GM13977 (cell line): ENCODE results near the gene PAPPA.

Source experiments
- DNase-seq: peaks from one replicate; pipeline ENCODE4 v3.0.0; 2012; ENCODE audit warnings: low spot score
- CTCF ChIP-seq: IDR thresholded peaks from 2 replicates; pipeline ENCODE4 v1.5.1; 2012; ENCODE audit warnings: mild to moderate bottlenecking, control low read depth; ENCODE audit not compliant: insufficient read depth; ENCODE audit errors: extremely low read depth, missing control alignments
- in situ Hi-C: fragments of 300-500 bp; cut with MboI; formaldehyde crosslinking; loops from one replicate; pipeline ENCODE4 v1.12.0; 2022; ENCODE audit warnings: low sequenced_read_pairs, low pct_unique_long_range_greater_than_20kb, mixed read lengths, inconsistent platforms; ENCODE audit not compliant: unreplicated experiment

PAPPA gene

GRCh38 chr9:116331241-116331640 is 177.7 kb downstream of the PAPPA start:
- in situ Hi-C loops: no loop called here
- DNase-seq: no peak
- TF ChIP-seq CTCF: no peak

- DNase-seq: no peak
- TF ChIP-seq CTCF: no peak
- in situ Hi-C loops: no loop called here
Observed at GRCh38 chr9:116332090-116332489, 178.5 kb downstream of the PAPPA start.

- in situ Hi-C loops: no loop called here
- DNase-seq: no peak
Observed at GRCh38 chr9:116333254-116333653, 179.7 kb downstream of the PAPPA start.

GRCh38 chr9:116334546-116335150 is 181.1 kb downstream of the PAPPA start:
- in situ Hi-C loops: no loop called here
- no peak for TF ChIP-seq CTCF
- DNase-seq: no peak

More at GRCh38 chr9:116333254-116333653, 179.7 kb downstream of the PAPPA start:
- no peak for TF ChIP-seq CTCF

GRCh38 chr9:116335392-116335791 is 181.8 kb downstream of the PAPPA start:
- TF ChIP-seq CTCF: no peak
- DNase-seq: no peak
- in situ Hi-C loops: no loop called here

GRCh38 chr9:116336133-116336862 is 182.7 kb downstream of the PAPPA start:
- in situ Hi-C loops: no loop called here
- DNase-seq: no peak
- no peak for TF ChIP-seq CTCF
